ENCODE measurements around the gene BRAT1.

BRAT1 gene

GRCh38 chr7:2522780-2523433, 32.4 kb downstream of the BRAT1 start:
- DNase-seq: no peak

GRCh38 chr7:2521952-2522591, 33.3 kb downstream of the BRAT1 start:
- DNase-seq: no peak

GRCh38 chr7:2521341-2521745, 34.0 kb downstream of the BRAT1 start:
- no peak for DNase-seq

GRCh38 chr7:2520761-2521290, 34.5 kb downstream of the BRAT1 start:
- DNase-seq: no peak

GRCh38 chr7:2520131-2520760, 35.1 kb downstream of the BRAT1 start:
- DNase-seq: no peak

- peak; percentile 67 for DNase-seq
Measured at GRCh38 chr7:2519119-2519930, 36.0 kb downstream of the BRAT1 start, which contains the start of gene LFNG. LFNG (plus strand) TSS chr7:2519774; CDS start chr7:2519862, 88 bp downstream.

GRCh38 chr7:2518737-2519118, 36.6 kb downstream of the BRAT1 start:
- no peak for DNase-seq

GRCh38 chr7:2517678-2518507, 37.4 kb downstream of the BRAT1 start:
- DNase-seq: no peak

GRCh38 chr7:2517026-2517425, 38.3 kb downstream of the BRAT1 start:
- no peak for DNase-seq

- no peak for DNase-seq
Measured at GRCh38 chr7:2516194-2516555, 39.1 kb downstream of the BRAT1 start.

GRCh38 chr7:2515424-2516193, 39.7 kb downstream of the BRAT1 start:
- no peak for DNase-seq

- DNase-seq: no peak
Measured at GRCh38 chr7:2514473-2515423, 40.6 kb downstream of the BRAT1 start.

- DNase-seq: no peak
Measured at GRCh38 chr7:2513702-2514101, 41.6 kb downstream of the BRAT1 start.

- no peak for DNase-seq
Measured at GRCh38 chr7:2512713-2513112, 42.6 kb downstream of the BRAT1 start.

GRCh38 chr7:2512179-2512661, 43.1 kb downstream of the BRAT1 start:
- no peak for DNase-seq

GRCh38 chr7:2511769-2512168, 43.6 kb downstream of the BRAT1 start:
- no peak for DNase-seq

- DNase-seq: no peak
Measured at GRCh38 chr7:2510909-2511768, 44.2 kb downstream of the BRAT1 start.

GRCh38 chr7:2510130-2510776, 45.1 kb downstream of the BRAT1 start:
- DNase-seq: no peak
